GM18519 (cell line): Measurements from ENCODE around the gene TUBD1.
"Not testable (repeated sequence)": the region's sequence is repeated elsewhere in the genome, so short reads cannot be mapped to it uniquely, and the experiment has no call there.

Experiments
- ATAC-seq: cut with Tn5 transposase; IDR thresholded peaks from one replicate; pipeline ENCODE4 v1.9.1; 2021; ENCODE audit warnings: mild to moderate bottlenecking, moderate library complexity; ENCODE audit not compliant: unreplicated experiment, low FRiP score

The TUBD1 gene

DNA sequence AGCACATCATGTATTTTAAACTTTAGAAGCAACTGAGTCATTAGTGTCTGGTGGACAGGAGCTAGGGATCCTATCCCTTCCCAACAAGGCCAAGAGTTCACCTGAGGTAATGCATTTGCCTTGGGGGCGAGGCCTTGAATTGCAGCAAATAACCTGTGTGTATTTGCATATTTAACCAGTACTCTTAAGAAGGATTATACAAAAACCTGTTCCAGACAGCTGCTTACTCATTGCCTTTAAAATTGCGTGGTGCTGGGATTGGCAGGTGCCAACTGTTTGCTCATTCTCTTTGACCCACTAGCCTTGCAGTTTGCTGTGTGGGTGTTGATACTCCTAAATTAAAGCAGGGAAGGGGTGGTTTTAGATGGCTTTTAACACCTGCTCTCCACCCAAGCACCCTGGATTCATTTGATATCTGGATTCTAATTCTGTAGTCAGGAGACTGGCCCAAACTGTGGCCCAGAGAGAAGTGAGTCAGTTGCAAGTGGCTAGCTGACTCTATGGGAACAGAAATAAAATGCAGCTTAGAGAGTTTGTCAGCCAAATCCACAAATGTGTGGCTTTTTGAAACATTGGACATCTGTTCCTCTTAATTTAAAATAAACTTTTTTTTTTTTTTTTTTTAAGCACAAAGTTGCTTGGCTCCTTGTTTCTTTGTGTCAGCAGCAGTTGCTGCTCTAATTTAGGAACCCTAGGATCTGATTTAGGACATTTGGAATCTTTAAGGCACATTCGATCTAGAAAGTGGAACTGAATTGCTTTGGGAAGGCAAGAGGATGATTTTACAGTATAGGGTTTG, 46.9 kb downstream of the TUBD1 start:
- ATAC-seq = no peak

DNA sequence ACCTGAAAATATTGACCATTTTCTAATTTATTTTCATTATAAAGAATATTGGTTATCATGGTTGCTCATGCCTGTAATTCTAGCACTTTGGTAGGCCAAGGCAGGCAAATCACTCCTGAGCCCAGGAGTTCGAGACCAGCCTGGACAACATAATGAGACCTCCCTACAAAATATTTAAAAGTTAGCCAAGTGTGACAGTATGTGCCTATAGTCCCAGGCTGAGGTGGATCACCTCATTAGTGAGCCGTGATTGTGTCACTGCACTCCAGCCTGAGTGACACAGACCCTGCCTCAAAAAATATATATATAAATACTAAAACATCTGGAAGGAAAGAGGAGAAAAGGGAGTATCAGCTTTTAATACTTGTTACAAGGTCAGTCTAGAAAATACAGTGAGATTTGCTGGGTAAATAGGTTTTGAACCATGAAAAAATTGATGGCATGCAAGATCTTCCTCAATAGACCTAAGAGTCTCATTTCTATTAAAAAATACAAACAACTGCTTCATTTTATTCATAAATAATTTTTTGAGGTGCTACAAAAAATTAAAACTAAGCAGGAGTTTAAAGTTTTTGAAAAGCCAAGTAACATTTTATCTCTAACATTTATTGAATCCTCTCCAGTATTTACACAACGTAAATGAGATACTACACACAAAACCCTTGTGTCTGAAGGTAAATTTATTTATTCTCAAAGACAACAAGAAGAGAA, 47.7 kb downstream of the TUBD1 start:
- ATAC-seq = no peak

DNA sequence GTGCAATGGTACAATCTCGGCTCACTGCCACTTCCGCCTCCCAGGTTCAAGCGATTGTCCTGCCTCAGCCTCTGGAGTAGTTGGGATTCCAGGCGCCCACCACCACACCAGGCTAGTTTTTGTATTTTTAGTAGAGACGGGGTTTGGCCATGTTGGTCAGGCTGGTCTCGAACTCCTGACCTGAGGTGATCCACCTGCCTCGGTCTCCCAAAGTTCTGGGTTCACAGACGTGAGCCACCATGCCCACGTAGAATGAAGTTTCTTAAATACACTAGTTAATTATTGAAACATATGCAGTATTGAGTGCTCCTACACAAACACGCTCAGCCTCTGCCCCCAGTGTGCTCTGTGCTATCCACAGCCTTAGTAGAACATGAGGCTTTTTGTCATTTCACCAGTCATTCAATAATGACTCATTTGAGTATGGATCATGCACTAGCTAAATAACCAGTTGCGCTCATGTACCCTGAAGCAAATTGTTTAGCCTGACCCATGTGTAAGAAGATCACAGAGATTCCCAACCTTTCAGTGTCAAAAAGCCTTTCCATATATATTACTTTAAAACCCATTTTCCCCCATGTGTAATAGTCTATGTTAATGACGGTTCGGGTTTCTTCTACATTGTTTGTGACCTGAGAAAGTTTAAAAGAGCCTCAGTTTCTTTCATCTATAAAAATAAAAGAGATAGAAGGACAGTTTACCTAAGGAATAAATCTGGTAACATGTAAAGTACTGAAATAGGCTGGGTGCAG, 49.7 kb downstream of the TUBD1 start:
- no peak for ATAC-seq

- ATAC-seq = not testable (repeated sequence)
Measured at GRCh38 chr17:59841882-59842263, 50.9 kb downstream of the TUBD1 start.

GRCh38 chr17:59841091-59841881, 51.5 kb downstream of the TUBD1 start:
- ATAC-seq = not testable (repeated sequence)

DNA sequence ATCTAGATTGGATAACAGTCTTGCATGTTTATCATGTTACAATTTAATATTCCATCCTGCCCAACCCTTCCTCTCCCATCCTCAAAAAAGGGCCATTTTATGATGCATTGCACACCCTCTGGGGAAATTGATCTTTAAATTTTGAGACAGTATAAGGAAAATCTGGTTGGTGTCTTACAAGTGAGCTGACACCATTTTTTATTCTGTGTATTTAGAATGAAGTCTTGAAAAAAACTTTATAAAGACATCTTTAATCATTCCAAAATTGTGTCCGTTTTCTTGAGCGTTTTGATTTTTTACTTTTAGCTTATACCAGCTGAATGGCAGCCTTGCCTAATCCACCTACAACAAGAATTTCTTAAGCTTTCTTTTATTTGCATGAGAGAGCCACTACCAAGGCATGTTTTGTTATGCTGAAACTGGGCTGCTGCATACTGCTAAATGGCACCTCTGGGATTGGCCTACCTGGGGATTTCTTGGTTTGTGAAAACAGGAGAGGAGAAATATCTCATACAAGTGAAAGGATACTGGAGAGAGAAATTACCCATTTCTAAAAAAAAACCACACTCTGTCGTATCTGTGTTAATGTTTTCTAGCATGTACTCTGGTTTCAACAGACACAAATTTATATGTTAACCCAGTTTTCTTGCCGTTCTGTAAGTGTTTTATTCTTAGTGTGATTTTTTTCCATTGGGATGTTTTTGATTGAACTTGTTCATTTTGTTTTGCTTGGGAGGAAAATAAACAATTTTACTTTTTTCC, 52.2 kb downstream of the TUBD1 start:
- no peak for ATAC-seq

DNA sequence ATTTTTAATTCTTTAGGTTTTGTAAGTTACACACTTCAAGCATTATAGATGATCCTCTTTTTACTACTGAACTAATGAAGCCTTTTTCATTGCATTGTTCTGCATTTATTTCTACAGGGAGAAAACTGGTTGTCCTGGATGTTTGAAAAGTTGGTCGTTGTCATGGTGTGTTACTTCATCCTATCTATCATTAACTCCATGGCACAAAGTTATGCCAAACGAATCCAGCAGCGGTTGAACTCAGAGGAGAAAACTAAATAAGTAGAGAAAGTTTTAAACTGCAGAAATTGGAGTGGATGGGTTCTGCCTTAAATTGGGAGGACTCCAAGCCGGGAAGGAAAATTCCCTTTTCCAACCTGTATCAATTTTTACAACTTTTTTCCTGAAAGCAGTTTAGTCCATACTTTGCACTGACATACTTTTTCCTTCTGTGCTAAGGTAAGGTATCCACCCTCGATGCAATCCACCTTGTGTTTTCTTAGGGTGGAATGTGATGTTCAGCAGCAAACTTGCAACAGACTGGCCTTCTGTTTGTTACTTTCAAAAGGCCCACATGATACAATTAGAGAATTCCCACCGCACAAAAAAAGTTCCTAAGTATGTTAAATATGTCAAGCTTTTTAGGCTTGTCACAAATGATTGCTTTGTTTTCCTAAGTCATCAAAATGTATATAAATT, 53.0 kb downstream of the TUBD1 start:
- no peak for ATAC-seq

DNA sequence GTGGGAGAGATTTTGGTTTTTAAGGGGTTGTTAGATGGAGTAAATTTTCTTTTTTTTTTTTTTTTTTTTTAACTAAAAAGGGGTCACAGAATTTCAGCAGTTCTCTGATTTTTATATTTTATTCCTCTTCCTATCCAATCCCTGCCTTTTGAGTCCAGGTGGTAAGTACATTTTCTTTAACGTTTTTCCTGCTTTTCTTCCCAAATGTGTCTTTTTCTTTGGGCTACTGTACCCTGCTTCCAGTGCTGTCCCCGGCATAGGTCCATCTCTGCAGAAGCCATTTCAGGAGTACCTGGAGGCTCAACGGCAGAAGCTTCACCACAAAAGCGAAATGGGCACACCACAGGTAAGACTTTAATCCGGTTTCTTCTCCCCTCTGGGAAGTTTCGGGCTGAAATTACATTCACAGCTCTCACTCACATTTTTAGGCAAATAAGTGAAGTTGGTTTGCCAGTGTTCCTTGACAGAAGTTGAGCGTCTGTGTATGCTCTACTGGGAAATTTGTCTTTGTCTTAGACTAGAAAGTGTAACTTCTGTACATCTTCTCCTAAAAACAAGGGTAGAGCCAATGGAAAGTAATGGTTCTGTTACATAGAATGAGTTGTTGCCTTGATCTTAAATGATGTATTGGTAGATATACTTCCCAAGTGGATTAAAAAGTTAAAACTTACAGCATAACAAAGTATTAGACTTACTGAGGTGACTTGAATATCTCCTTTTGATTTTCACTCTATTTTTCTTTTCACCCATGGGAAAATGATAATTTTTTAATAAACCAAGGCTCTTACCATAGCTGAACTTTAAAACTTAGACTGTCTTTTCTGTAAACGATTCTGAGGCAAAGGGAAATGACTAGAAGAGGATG, 54.5 kb downstream of the TUBD1 start:
- no peak for ATAC-seq

- peak; percentile 72 for ATAC-seq
Measured at GRCh38 chr17:59837308-59838051, 55.3 kb downstream of the TUBD1 start.

- ATAC-seq = no peak
Measured at GRCh38 chr17:59832883-59833379, 59.8 kb downstream of the TUBD1 start.

DNA sequence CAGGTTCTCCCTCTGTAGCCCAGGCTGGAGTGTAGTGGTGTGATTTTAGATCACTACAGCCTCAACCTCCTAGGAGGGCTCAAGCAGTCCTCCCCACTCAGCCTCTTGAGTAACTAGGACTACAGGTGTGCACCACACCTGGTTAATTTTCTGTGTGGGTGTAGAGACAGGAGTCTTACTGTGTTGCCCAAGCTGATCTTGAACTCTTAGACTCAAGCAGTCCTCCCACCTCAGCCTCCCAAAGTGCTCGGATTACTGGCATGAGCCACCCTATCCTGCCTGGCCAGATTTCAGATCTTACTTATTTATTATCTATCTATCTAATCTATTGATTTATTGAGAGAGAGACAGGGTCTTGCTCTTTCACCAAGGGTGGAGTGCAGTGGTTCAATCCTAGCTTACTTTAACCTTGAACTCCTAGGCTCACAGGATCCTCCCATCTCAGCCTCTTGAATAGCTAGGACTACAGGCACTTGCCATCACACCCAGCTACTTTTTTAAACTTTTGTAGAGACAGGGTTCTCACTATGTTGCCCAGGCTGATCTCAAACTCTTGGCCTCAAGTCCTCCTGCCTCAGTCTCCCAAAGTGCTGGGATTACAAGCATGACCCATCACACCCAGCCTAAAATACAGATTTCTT, 61.8 kb downstream of the TUBD1 start:
- no peak for ATAC-seq

GRCh38 chr17:59830007-59830630, 62.6 kb downstream of the TUBD1 start:
- no peak for ATAC-seq

- ATAC-seq = peak; percentile 71
Measured at GRCh38 chr17:59829217-59830006, 63.3 kb downstream of the TUBD1 start.

- ATAC-seq = not testable (repeated sequence)
Measured at GRCh38 chr17:59828819-59829216, 63.9 kb downstream of the TUBD1 start.

- no peak for ATAC-seq
Measured at GRCh38 chr17:59828478-59828760, 64.3 kb downstream of the TUBD1 start.
